Hematopoietic multipotent progenitor cell (in vitro differentiated cells): ENCODE data around the gene TMEM141. TPM values are rescaled to one million over a fixed set of nuclear protein-coding genes. Genes with fewer than 3 reads are reported as not detected.
"Not testable (repeated sequence)": the region's sequence is repeated elsewhere in the genome, so short reads cannot be mapped to it uniquely, and the experiment has no call there.

Experiments
- DNase-seq, 3 donors: peaks; one replicate each; pipeline ENCODE4 v3.0.0-alpha.2; 2011 to 2015; ENCODE audit warnings: low read depth in 2 of 3, low spot score in 2 of 3
- total RNA-seq: library from RNA; depleted of rRNA; stranded (reverse); fragments of >200 nt; gene quantifications from one replicate; pipeline ENCODE4 v1.2.3, GENCODE V29; 2012

Gene TMEM141
- total RNA-seq, 1 donor: 47.1 TPM

DNA sequence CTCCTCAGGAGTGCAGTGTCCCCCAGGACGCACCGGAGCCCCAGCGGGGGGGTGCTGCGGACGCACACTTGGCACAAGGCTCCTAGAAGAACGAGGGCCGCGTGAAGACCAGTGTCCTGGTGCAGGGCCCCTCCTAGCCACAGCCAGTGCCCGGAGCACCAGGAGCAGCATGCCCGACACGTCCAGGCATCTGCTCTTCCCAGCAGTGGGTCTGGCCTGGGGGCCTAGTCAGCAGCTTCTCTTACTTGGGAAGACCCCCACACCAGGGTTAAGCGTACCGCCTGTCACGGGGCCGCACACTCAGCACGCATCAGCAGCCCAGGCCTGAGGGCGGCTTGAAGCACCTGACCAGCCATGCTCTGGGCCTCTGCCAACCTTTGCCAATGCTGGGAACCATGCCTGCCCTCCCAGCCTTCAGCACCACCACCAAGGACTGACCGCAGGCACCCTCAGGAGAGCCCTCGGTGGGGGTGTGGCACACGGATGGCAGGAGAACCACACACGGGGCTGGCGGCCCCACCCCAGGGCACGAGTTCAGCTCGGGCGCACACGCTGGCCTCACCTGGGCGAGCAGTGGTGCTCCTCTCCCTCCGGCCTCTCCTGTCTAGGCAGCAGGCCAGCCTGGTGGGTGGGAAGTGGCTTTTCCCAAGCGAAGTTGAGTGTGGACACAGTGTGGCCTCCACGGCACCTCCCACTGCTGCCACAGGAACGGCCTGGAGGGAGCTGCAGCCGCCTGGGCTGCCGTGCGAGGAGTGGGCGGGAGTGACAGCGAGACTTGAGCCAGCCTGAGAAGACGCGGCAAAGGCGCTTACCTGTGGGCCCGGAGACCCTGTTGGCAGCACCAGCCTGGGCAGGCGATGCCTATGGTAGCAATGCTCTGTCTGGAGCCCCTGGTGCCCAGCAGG lies 39.1 kb downstream of the TMEM141 start:
- no peak for DNase-seq

DNA sequence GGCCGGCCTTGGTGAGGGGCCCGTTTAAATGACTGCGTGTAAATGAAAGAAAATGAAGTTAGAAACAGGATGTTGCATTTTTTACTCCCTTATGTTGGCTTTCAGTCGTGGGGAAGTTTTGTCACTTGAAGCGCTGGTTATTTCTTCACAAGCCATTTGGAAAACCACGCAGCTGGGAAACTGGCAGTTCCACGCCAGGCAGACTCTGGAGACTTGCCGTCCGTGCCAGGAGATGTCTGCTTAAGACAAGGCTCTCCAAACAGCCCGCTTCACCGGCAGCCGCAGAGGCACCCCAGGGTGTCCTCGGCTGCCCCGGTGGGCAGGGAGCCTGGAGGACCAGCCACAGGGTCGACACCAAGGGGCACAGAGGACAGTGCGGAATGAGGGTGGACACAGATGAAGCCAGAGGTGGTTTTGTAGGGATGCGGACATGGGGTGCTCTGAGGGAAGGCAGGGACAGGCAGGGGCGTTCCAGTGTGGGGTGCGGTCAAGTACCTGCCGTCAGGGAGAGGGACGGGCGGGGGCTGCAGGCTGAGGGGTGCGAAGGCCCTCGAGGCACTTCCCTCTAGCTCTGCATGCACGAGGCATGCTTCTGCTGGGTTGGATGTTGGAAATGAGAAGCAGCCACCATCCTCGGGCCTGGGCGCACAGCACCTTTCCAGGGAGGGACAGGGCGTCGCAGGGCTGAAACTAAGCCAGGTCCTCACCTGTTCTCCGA lies 40.0 kb downstream of the TMEM141 start:
- no peak for DNase-seq

DNA sequence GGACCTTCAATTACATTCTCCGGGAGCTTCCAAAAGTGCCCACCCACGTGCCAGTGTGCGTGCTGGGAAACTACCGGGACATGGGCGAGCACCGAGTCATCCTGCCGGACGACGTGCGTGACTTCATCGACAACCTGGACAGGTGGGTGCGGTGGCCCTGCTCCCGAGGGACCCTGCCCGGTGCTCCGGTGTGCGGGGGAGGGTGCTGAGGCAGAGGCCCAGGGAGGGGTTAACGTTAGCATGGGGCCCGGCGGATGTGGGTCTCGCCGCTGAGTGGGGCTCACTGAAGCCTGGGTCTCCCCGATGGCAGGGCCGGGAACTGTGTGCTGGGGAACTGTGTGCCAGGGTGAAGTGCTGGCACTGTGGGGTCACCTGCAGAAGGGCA lies 40.6 kb downstream of the TMEM141 start:
- DNase-seq: no peak

DNA sequence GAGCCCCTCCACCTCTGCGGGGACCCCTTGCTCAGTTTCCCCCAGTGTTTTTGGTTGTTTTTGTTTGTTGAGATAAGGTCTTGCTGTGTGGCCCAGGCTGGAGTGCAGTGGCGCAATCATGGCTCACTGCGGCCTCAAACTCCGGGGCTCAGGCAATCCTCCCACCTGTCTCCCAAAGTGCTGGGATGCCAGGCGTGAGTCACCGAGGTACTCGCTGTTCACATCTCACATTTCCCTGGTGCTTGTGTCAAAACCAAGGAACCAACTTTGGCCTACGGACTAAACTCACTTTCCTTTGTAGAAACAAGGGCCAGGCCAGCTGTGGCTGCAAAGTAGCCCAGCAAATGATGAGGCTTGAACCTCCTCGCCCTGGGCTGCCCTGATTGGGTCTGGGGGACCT lies 41.4 kb downstream of the TMEM141 start:
- no peak for DNase-seq

DNA sequence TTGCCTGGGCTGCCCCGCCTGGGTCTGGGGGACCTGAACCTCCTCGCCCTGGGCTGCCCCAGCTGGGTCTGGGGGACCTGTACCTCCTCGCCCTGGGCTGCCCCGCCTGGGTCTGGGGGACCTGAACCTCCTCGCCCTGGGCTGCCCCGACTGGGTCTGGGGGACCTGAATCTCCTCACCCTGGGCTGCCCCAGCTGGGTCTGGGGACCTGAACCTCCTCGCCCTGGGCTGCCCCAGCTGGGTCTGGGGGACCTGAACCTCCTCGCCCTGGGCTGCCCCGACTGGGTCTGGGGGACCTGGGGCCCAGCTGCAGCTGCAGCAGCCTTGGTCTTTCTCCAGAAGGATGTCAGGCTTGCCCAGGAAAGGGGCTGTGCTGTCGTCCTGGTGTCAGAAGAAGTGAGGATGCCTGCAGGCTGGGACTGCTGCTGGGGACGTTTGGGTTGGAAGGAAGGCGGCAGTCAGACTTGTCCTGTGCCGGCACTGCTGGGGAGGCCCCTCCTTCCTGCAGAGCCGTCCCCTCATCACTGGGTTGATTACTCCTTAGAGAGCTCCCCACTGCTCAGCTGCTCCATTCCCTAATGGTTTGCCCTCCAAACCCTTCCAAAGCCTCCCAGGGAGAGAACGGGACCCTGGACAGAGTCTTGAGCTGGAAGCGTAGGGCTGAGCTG lies 42.4 kb downstream of the TMEM141 start:
- DNase-seq: not testable (repeated sequence)

DNA sequence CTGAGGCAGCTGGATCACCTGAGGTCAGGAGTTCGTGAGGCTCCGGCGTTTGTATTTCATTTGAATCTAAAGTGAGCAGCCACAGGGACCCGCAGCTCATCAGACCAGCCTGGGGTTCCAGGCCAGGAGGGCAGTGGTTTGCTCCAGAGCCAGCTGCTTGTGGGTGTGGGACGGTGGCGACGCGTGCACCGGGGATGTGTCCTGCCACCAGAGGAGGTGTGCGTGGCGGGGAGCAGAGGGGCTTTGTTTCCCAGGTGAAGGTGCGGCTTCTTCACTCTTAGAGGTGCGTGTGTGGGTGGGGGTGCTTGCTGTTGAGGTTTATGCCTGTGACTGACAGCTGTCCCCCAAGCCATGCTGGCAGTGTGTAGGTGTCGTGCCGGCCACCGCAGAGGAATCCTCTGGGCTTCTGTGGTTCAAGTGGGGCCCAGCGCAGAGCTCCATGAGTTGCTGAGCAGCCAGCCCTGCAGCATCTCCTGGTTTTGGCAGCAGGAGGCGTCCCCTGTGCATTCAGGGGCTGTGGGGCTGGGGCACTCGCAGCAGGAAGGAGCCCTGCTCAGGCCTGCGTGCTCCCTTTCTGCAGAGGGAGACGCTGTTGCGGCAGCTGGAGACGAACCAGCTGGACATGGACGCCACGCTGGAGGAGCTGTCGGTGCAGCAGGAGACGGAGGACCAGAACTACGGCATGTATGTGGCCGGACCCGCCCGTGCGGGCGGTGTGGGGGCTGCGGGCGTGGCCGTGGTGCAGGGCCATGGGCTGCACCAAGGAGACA lies 44.2 kb downstream of the TMEM141 start:
- no peak for DNase-seq

DNA sequence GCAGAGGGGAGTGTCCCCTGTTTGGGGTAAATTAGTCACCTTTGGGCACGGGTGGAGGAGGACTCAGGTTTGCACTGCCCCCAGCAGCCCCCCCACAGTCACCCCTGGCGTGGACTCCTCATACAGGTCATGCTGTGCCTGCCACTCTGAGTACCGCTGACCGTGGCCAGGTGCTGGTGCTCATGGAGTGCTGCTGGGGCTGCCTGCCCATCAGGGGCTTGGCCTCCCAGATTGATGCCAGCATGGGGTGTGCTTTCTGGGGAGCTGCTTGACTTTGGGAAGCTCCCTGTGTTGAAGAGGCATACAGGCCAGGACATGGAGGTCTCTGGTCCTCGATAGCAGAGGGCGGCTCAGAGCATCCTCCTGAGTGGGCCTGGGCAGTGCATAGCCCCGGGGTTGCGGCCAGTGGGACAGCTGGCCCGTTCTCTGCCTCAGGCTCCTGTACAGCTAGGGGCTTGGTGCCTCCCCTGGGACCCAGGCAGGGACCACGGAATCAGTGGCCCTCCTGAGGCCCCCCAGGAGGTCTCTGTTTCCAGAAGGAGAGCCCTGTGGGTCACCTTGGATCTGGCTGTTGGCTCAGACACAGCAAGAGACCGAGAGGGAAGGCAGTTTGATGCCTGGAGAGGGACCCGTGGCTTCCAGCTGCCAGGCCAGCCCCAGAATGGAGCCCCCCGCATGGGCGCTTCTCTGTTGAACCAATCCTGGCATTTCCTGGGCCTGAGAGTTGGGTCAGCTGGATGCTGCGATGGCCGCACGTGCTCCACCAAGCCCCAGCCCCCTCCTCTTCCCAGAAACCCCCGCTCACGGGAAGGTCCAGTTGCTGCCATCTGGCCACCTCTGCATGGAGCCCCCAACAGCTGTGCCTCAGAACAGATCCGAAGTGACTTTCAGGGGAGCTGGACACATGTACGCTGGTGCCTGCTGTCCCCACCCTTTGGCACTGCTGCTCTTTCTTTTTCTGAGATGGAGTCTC lies 45.1 kb downstream of the TMEM141 start:
- no peak for DNase-seq

DNA sequence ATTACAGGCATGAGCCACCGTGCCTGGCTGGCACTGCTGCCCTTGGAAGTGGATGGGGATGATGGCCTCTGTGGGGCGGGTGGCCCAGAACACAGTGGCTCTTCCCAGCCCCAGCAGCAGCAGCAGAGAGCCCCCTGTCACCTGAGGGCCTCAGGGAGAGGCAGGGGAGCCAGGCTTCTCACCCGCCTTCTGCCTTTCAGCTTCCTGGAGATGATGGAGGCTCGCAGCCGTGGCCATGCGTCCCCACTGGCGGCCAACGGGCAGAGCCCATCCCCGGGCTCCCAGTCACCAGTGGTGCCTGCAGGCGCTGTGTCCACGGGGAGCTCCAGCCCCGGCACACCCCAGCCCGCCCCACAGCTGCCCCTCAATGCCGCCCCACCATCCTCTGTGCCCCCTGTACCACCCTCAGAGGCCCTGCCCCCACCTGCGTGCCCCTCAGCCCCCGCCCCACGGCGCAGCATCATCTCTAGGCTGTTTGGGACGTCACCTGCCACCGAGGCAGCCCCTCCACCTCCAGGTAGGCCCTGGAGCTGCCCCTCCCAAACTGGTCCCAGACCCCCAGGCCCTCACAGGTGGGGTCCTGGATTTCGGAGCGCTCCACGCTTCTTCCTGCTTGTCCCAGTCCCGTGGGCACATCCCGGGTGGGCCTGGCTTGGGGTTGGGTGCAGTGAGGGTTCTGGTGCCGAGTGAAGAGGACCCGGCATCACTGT lies 46.2 kb downstream of the TMEM141 start:
- DNase-seq: no peak

DNA sequence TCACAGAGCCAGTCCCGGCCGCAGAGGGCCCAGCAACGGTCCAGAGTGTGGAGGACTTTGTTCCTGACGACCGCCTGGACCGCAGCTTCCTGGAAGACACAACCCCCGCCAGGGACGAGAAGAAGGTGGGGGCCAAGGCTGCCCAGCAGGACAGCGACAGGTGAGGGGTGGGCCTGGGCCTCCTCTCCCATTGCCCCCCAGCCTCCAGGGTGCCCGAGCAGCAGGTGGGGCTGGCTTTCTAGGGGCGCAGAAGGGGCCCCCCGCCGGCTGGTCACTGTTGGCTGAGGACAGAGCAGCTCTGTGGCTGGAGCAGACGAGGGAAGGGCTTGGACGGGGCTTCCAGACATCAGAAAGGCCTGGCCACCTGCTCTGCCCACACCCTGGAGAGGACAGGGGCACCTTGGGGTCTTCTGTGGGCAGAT lies 46.7 kb downstream of the TMEM141 start:
- DNase-seq: not testable (repeated sequence)

DNA sequence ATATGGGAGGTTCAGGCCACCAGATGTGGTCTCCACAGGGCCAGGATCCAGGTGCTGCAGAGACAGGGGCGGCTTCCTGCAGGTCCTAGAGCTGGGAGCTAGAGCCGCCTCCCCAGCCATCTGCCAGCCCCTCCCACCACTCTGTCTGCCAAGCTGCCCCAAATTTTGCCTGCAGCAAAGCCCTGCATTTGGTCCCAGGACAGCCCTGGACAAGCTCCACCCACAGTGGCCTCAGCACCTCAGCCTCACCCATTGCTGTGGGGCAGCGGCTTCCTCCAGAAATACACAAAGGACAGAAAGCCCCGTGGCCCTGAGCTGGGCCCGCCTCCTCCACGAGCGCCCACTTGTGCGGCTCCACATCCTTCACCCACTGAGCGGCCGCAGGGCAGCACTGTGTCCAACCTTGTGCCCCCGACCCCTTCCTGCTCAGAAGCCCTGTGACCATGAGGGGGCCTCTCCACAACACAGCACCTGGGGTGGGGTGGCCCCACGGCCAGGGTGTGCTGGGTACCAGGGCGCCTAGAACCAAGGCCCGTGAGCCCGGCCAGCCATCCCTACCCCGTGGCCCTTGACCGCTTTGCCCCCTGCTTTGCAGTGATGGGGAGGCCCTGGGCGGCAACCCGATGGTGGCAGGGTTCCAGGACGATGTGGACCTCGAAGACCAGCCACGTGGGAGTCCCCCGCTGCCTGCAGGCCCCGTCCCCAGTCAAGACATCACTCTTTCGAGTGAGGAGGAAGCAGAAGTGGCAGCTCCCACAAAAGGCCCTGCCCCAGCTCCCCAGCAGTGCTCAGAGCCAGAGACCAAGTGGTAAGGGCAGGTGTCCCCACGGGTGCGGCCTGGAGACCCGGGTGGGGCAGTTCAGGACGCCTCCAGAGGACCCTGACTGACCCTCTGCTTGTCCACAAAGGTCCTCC lies 47.4 kb downstream of the TMEM141 start:
- no peak for DNase-seq

DNA sequence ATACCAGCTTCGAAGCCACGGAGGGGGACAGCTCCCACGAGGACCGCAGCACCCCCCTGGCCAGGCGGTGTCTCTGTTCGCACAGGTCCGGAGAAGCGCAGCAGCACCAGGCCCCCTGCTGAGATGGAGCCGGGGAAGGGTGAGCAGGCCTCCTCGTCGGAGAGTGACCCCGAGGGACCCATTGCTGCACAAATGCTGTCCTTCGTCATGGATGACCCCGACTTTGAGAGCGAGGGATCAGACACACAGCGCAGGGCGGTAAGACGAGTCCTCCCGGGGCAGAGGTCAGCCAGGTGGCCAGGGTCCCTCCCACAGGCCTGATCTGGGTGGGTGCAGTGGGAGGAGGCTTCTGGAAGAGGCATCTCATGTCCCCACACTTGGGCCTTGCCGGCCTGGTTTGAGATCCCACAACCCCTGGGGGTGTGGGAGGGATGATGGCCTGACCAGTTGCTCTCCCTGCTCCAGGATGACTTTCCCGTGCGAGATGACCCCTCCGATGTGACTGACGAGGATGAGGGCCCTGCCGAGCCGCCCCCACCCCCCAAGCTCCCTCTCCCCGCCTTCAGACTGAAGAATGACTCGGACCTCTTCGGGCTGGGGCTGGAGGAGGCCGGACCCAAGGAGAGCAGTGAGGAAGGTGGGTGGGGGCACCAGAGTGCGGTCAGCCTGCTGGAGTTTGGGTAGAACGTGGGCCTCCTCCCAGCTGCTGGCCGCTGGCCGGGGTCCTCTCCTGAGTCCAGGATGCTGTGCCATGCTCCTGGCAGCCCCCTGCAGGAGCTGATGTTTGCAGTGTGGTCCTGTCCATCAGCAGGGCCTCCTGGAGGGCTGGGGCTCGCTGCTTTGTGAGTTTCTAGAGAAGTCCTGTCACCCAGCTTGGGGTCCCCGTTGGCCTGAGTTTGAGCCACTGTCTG lies 48.3 kb downstream of the TMEM141 start:
- DNase-seq: no peak

DNA sequence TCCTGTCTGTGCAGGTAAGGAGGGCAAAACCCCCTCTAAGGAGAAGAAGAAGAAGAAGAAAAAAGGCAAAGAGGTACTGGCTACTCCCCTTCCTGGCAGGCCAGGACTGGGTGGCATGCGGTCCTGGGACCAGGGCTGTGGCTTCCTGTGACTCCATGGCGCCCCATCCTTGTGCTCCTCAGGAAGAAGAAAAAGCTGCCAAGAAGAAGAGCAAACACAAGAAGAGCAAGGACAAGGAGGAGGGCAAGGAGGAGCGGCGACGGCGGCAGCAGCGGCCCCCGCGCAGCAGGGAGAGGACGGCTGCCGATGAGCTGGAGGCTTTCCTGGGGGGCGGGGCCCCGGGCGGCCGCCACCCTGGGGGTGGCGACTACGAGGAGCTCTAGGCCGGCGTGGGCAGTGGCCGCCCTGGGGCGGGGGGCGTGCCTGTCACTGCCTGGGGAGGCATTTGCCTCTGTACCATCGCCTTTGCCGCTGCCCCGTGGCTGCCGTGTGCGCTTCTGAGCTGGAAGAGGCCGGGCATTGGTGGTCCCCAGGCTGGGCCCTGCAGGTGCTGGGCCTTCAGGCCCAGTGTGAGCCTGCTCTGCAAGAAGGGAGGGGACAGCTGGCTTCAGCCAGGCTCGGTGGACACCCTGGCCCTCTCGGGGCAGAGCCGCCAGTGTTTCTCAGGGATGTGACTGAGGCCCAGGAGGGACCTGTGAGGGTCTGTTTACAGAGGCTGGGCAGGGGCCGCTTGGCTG lies 49.2 kb downstream of the TMEM141 start:
- no peak for DNase-seq

DNA sequence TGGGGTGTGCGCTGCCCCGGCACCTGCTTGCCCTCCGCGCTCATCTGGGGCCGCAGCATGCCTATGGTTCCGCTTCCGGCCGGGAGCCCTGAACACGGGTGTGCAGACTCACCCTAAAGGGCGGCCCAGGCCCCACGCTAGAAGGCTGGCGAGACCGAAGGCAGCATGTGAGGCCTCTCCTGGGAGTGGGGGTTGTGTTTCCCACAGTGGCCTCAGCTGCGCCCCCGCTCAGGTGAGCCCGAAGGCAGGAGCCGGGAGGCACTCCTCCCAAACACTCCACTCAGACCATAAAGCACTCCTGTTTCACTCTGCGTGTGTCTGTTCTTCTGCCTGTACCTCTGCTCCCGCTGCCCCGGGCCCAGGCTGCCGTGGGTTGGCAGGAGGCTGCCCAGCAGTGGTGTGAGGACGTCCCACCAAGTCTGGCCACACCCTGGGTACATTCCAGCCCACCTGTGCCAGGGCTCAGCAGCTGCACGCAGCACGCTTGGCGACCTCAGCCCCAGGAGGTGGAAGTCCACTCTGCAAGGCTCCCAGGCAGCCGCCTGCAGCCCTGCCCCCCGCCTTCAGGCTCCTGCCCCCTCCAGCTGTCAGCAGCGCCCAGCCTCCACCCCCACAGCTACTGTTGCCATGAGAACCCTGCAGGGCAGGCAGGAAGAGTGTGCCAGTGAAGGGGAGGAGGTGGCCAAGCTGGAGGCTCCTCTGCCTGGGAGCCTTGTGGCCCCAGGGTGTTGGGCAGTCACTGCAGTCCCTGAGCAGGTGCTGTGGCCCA lies 49.9 kb downstream of the TMEM141 start:
- DNase-seq: no peak

DNA sequence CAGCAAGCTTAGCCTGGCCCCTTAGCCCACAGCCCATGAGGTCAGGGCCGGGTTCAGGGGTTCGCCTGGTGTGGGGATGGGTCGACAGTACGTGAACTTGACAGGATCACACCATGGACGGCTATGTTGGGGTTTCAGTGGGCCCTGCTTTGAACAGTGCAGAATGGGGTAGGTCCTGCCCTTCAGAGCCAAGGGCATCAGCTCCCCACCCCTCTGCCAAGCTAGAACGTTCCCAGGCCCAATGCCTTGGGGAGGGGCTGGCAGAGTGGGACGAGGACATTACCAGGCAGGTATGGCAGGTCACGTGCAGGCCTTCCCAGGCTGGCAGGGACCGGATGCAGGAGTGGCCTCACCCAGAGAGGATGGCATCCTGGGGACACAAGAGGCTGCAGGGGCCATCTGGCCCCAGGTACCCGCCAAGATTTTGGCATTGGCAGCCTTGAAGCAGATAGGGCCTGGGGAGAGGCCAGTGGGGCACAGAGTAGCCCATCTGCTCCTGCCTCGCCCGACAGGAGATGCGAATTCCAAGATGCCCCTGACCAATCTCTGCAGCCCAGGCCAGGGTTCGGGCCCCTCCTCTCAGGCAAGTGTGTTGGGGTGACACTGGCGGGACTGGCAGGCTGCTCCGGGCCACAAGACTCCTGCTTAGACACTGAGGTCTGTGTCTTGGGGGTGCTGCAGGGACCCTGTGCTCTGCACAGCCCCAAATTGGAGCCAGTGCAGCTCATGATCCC lies 50.7 kb downstream of the TMEM141 start:
- not testable (repeated sequence) for DNase-seq
